Kidney epithelial cell (primary cell): ENCODE data around the gene RFC2. TPM values are rescaled to one million over a fixed set of nuclear protein-coding genes. Genes with fewer than 3 reads are reported as not detected.
A peak's percentile ranks its signal among the peaks of the same experiment; 100 is the strongest.
"Not testable (repeated sequence)": the region's sequence is repeated elsewhere in the genome, so short reads cannot be mapped to it uniquely, and the experiment has no call there.

ENCODE experiments used
- DNase-seq: peaks from one replicate; pipeline ENCODE4 v3.0.0-alpha.2; 2010; ENCODE audit warnings: low read depth
- H3K27me3 ChIP-seq: 2 replicates; pipeline ENCODE4 v1.6.0; 2011; ENCODE audit warnings: low read length; ENCODE audit not compliant: control insufficient read depth, insufficient read depth
- H3K36me3 ChIP-seq: 2 replicates; pipeline ENCODE4 v1.5.1; 2011; ENCODE audit warnings: low read length; ENCODE audit not compliant: control insufficient read depth, insufficient read depth
- H3K4me3 ChIP-seq: 2 replicates; pipeline ENCODE4 v1.5.1; 2011; ENCODE audit warnings: low read depth, mild to moderate bottlenecking, control low read depth, low read length
- total RNA-seq: library from RNA; depleted of rRNA; stranded (reverse); fragments of >200 nt; gene quantifications from 2 replicates; pipeline ENCODE4 v1.2.3, GENCODE V29; 2015
- TF ChIP-seq, protein P1 (sequence below): IDR thresholded peaks from 2 replicates; pipeline ENCODE4 v1.5.1; 2011; ENCODE audit warnings: mild to moderate bottlenecking, moderate library complexity, low read length, control low read depth, inconsistent platforms; ENCODE audit not compliant: insufficient read depth, poor library complexity, severe bottlenecking

The RFC2 gene
- total RNA-seq, 1 donor from 2014 or later = 15.7 TPM

DNA sequence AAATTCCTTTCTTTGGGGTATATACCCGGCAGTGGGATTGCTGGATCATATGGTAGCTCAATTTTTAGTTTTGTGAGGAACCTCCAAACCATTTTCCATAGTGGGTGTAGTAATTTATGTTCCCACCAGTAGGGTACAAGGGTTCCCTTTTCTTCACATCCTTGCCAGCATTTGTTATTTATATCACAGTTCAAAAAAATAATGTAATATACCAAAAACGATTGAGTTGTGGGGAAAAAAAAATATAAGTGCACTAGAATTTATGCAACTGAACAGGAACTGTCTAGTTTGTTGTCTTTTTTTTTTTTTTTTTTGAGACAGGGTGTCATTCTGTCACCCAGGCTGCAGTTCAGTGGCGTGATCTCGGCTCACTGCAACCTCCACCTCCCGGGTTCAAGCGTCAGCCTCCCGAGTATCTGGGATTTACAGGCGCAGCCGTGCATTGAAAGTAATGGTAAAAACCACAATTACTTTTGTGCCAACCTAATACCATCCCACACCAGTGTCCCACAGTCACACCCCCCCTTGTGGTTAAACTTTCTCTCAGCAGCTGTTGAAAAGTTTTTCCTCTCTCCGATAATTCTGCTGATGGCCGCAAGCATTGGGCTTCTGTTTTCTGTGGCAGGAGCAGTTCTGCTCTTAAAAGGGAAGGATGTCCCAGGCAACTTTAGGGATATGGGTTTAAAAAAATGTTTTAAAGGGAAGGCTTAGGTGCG lies 51.2 kb downstream of the RFC2 start:
- H3K27me3 ChIP-seq = no peaks in the 10 kb centered on the region
- H3K36me3 ChIP-seq = no peaks in the 10 kb centered on the region
- H3K4me3 ChIP-seq = no peak overlapping the region
- DNase-seq = no peak
- TF ChIP-seq, protein P1, sequence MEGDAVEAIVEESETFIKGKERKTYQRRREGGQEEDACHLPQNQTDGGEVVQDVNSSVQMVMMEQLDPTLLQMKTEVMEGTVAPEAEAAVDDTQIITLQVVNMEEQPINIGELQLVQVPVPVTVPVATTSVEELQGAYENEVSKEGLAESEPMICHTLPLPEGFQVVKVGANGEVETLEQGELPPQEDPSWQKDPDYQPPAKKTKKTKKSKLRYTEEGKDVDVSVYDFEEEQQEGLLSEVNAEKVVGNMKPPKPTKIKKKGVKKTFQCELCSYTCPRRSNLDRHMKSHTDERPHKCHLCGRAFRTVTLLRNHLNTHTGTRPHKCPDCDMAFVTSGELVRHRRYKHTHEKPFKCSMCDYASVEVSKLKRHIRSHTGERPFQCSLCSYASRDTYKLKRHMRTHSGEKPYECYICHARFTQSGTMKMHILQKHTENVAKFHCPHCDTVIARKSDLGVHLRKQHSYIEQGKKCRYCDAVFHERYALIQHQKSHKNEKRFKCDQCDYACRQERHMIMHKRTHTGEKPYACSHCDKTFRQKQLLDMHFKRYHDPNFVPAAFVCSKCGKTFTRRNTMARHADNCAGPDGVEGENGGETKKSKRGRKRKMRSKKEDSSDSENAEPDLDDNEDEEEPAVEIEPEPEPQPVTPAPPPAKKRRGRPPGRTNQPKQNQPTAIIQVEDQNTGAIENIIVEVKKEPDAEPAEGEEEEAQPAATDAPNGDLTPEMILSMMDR = peak; percentile 64

GRCh38 chr7:74199551-74200355 lies 54.4 kb downstream of the RFC2 start:
- TF ChIP-seq, protein P1 = no peak
- Histone ChIP-seq H3K4me3 (no peak overlapping the region), H3K36me3 (no peaks in the 10 kb centered on the region), H3K27me3 (no peaks in the 10 kb centered on the region)
- DNase-seq = no peak

DNA sequence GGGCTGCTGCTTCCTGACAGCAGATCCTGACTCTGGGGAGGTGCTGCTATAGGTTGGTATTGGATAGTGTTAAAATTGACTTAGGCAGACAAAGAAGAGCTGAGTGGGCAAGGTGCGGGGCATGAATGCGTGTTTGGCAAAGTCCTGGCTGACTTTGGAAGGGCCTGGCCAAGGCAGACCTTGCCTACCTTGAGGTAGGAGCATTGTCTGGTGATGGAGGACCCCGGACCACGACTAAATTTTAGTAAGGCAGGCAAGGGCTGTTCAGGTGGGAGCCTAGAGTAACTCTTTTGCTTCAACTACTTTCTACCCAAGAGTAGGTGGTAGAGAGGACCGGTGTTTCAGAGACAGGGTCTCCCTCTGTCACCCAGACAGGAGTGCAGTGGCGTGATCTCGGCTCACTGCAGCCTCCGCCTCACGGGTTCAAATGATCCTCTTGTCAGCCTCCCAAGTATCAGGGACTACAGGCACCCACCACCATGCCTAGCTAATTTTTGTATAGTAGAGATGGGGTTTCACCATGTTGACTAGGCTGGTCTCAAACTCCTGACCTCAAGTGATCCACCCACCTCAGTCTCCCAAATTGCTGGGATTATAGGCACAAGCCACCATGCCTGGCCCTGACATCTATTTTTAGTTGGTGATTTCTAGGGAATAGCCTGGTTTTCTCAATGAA lies 56.6 kb downstream of the RFC2 start:
- H3K36me3 ChIP-seq = peaks cover 5% of the 10 kb centered on the region
- H3K27me3 ChIP-seq = no peaks in the 10 kb centered on the region
- no peak overlapping the region for H3K4me3 ChIP-seq
- TF ChIP-seq, protein P1 = no peak
- no peak for DNase-seq

GRCh38 chr7:74195968-74196654 lies 58.1 kb downstream of the RFC2 start:
- not testable (repeated sequence) for H3K27me3 ChIP-seq, DNase-seq, H3K36me3 ChIP-seq, H3K4me3 ChIP-seq

DNA sequence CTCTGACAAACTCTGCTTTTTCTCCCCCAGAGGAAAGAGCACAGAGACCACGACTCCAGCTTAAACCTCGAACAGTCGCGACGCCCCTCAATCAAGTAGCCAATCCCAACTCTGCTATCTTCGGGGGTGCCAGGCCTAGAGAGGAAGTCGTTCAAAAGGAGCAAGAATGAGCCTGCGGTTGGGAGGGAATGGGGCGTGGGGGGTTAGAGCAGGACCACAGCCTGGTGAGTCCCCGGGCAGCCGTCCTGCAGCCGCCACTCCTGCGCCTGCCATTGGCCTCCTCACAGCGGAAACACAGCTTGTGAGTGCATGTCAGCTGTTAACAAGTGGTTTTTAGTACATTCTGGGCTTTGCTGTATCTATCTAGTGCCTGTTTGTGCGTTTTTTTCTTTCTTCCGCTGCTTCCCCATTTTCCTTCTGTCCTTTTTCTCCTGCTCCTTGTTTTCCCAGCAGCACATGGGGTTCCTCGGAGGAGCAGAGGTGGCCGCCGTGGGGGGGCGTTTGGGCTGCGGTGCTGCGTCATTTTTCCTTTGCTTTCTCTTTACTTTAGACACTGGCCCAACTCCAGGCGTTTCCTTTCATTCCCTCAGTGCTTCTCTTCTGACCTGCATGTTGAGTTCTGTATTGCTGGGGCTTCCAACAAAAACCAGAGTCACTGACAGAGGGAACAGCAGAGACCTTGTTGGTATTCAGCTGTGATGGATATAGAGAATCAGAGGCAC lies 58.9 kb downstream of the RFC2 start:
- not testable (repeated sequence) for DNase-seq, H3K27me3 ChIP-seq, H3K36me3 ChIP-seq, H3K4me3 ChIP-seq

- no peak for DNase-seq
- no peak overlapping the region for H3K4me3 ChIP-seq
- peaks cover 5% of the 10 kb centered on the region for H3K36me3 ChIP-seq
- TF ChIP-seq, protein P1 = no peak
- no peaks in the 10 kb centered on the region for H3K27me3 ChIP-seq
Observed at GRCh38 chr7:74194686-74195085, 59.5 kb downstream of the RFC2 start.
